HG03354 (cell line): ENCODE measurements around the gene PPP3CB.
A peak's percentile ranks its signal among the peaks of the same experiment; 100 is the strongest.

Source experiments
- ATAC-seq: cut with Tn5 transposase; IDR thresholded peaks from one replicate; pipeline ENCODE4 v1.9.1; 2021; ENCODE audit warnings: mild to moderate bottlenecking; ENCODE audit not compliant: unreplicated experiment, poor library complexity, severe bottlenecking

The PPP3CB gene

DNA sequence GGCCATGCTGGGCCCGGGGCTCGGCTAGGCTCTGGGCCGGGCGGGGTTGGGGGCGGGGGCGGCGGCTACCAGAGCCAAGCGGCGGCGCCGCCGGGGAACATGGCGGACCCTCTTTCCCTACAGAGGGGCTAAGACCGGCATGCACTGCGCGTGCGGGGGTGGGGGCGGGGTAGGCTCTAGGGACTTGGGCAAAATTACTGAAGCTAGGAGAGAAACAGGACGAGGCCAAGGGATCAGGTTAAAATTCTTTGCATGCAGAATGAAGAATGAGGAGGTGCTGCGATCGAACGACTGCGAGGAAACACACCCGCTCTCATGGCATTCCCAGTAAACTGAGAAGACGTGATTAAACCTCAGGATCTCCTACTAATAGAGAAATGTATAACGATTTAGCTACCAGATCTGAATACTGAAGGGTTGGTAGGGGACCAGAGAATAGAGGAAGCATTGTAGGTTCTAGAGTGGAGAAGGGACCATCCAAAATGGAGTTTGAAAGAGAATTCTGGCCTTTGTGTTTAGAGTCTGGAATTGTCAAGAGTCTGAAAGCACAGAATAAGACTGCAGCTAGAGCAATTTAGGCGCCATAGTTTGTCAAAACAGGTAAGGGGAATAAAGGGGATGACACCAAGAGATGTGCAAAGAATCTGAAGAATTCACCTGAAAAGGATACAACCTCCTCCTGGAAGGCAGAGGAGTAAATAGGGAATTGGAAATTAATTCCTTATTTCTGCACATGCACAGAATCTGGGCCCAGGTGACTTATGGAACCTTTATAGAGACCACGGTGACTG is at the start of gene PPP3CB:
Gene PPP3CB, minus strand, starts transcription at position 141 of the 791 bp plus-strand sequence. Its CDS starts 135 bp downstream, at position 6.
- ATAC-seq: peak; percentile 65

- no peak for ATAC-seq
Measured at GRCh38 chr10:73545357-73545756, 49.5 kb upstream of the PPP3CB start.

DNA sequence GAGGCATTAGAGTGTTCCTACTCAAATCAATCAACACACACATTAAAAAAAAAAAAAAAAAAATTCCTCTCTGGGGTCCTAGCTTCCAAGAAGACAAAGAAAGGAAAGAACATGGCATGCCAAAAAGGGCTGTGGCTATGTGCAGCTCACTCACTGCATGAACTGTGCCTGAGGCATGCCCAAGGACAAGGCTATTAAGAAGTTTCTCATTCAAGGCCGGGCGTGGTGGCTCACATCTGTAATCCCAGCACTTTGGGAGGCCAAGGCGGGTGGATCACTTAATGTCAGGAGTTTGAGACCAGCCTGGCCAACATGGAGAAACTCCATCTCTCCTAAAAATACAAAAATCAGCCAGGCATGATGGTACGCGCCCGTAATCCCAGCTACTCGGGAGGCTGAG is 41.9 kb upstream of the PPP3CB start:
- no peak for ATAC-seq

DNA sequence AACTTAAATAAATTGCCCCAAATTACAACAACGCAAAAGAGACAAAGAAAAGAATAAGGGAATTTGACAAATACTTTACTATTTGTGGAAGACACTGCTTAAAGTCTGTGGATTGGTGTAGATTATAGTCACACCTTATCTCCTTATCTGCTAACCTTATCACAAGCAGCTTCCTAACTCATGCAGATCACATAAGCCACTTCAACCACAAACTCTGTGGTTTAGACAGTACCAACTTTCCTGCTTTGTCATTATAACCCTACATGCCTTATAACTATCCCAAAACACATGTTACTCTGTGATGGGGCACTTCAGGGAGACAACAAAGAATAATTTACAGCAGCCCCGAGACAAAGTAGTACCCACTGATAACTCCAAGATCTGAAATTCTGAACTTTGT is 41.5 kb upstream of the PPP3CB start:
- ATAC-seq: no peak

GRCh38 chr10:73534857-73535256 is 39.0 kb upstream of the PPP3CB start:
- ATAC-seq: no peak

GRCh38 chr10:73529089-73529832 is 33.4 kb upstream of the PPP3CB start:
- peak; percentile 50 for ATAC-seq

DNA sequence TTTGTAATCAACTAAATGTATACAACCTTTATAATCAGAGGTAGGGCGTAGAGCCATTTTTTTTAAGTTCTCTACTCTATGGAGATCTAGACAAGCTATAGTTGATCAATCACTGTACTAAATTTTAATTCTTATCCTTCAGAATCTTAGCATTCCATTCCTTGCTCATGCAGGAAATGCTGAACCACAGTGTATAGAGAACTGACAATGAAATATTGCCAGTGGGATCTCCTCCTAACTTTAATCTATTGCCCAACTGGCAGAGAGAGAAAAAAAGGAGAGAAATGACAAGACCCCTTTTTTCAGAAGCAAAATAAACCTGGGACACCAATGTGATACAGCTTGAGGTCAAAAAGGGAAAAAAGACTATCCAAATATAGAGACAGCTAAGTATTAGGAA is 26.4 kb upstream of the PPP3CB start:
- no peak for ATAC-seq

GRCh38 chr10:73519336-73519735 is 23.5 kb upstream of the PPP3CB start:
- no peak for ATAC-seq

DNA sequence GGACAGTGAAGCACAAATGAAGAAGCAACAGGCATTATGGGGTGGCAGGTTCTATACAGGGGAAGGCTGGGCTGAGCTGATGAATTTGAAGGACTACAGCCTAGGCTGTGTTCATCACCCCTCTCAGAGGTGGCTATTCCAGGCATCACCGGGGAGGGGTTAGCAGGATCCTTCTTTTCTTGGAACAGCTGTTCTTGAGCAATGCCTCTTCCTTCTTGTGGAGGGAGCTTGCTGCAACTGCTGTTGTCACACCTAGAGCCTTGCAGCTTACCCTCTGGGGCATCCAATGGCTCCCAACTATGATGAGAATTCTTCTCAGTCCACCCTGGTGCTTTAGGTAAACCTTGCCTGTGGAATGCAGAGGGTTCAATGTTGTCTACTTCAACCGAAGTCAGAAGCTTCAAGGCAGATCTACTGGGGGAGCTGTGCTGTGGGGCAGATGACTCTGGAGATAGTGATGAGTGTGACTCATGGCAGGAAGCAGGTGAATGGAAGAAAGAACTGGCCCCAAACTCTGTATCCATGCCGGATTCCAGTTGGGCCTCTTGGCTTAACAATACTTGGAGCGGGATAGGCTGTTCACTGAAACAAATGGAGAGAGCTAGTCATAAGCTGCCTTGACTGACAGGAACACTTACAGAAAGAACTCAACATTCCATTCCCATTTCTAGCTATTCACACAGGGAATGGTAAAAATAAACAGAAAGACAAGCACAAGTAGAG is 21.5 kb upstream of the PPP3CB start:
- no peak for ATAC-seq

DNA sequence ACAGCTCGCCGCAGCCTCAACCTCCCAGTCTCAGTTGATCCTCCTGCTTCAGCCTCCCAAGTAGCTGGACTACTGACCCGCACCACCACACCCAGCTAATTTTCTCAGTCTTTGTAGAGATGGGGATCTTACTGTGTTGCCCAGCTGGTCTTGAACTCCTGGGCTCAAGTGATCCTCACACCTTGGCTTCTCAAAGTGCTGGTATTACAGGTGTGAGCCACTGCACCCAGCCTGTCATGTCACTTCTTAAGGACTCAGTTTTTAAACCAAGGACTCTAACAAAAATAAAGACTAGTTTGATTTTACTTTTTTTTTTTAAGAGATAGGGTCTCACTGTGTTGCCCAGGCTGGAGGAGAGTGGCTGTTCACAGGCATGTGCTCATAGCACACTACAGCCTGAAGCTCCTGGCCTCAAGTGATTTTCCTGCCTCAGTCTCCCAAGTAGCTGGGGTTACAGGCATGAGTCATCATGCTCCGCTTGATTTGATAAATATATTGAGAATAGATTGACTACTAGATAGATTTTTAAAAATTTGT is 16.5 kb upstream of the PPP3CB start:
- no peak for ATAC-seq

GRCh38 chr10:73509695-73510094 is 13.9 kb upstream of the PPP3CB start:
- ATAC-seq: no peak

DNA sequence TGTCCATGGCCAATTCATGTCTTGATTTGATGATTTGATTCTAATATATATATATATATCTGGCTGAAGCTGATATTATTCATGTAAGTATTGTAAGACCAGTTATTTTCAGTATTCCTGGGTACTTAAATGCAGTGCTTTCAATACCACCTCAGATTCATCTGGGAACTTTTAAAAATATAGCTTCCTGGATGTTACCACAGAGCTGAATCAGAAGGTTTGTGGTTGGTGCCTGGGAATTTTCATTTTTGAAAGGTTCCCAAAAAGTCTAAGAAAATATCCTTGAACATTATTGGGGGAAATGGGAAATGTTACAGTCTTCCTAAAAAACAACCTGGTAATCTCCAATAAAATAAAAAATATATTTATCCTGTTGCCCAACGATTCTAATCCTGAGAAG is 10.7 kb upstream of the PPP3CB start:
- no peak for ATAC-seq

- no peak for ATAC-seq
Measured at GRCh38 chr10:73506074-73506473, 10.2 kb upstream of the PPP3CB start.

GRCh38 chr10:73503037-73503436 is 7.2 kb upstream of the PPP3CB start:
- no peak for ATAC-seq

DNA sequence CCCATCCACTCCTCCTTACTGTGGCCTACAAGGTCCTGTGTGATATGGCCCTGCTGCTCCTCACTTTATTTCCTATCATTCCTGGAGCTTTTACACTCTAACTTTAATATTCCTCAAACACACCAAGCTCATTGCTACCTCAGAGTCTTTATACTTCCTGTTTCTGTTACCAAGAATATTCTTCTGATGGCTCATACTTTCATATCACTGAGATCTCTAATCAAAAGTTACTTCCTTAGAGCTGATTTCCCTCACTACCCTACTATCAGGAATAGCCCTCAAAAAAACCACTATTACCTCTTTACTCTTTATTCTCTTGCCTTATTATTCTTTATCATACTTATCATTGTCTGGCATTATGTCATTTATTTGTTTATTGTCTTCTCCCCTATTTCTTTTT is 5.8 kb upstream of the PPP3CB start:
- no peak for ATAC-seq

DNA sequence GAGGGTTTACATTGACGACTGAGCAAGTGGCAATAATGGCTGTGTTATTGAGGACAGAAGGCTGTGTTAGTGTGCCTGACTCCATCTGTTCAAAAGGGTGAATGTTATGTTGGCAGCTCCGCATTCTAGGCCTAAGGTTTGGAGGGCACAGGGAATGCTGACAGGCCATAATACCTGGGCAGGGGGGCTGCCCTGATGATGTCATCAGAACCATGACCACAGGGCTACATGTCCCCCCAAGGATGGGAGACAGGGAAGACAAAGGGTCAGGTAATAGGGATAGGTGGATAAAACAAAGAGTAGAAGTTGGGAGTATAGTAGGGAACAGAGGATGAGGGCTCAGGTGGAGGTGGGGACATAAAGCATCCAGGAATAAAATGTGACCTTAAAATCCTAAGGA is 1.8 kb upstream of the PPP3CB start:
- no peak for ATAC-seq

DNA sequence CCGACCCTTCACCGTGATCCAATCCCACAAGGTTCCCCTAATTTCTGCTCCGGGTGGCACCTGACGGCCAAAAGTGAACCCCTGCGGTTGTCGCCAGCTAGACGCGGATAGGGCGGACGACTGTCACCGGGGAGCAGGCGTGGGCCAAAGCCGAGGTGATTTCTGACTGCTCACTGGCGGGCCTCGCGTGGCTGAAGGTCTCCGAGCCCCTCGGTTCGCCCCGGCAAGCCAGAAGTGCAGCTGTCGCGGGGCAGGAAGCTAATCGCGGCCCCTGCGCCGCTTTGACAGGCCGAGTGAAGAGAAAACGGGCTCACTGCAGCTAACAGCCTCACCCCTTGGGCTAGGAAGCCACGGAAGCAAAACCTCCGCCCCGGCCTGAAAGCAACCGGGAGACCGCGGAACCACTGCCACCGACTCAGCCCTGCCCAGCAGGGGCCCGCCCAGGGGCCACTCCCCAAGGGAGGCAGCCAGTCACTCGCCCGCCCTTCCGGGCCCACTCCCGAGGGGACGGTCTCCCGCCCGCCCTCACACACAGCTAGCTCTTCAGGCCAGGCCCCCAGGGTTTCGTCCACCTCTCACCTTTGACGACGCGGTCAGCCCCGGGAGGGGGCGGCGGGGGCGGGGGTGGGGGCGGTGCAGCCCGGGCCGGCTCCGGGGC is 469 bp downstream of the PPP3CB start:
- ATAC-seq: peak; percentile 87

DNA sequence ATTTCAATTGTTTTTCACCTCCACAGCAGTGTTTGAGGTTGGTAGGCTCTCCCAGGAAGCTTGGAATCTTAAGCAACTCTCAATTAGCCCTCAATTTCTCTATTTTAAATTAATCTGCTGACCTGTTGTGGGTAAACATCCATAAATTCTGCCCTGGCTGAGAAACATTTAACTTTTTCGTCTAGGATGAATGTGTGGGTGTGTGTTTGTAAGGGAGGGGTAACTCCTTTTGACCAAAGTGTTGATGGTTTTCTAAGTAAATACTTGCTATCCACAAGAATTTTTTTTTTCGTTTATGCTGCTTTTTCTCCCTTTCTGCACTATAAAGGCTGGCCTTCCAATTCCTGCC is 973 bp downstream of the PPP3CB start:
- ATAC-seq: no peak

- ATAC-seq: no peak
Measured at GRCh38 chr10:73494213-73494612, 1.6 kb downstream of the PPP3CB start.

GRCh38 chr10:73493781-73494180 is 2.0 kb downstream of the PPP3CB start:
- no peak for ATAC-seq
